Hepatocyte (in vitro differentiated cells): Measurements from ENCODE around the gene OR52N4. TPM values are rescaled to one million over a fixed set of nuclear protein-coding genes. Genes with fewer than 3 reads are reported as not detected.

ENCODE experiments used
- DNase-seq: peaks from one replicate; pipeline ENCODE4 v3.0.0-alpha.2; 2016; ENCODE audit warnings: low spot score
- H2AFZ ChIP-seq: fragments of 200-600 bp; sonication (generic); 2 replicates; pipeline ENCODE4 v1.6.0; 2016; ENCODE audit warnings: antibody characterized with exemption, mild to moderate bottlenecking
- H3K27ac ChIP-seq: fragments of 200-600 bp; sonication (generic); 2 replicates; pipeline ENCODE4 v1.5.1; 2016; ENCODE audit warnings: mild to moderate bottlenecking
- H3K27me3 ChIP-seq: fragments of 200-600 bp; sonication (generic); 2 replicates; pipeline ENCODE4 v1.6.1; 2016
- H3K36me3 ChIP-seq: fragments of 200-600 bp; sonication (generic); replicated peaks from 2 replicates; pipeline ENCODE4 v1.5.1; 2016; ENCODE audit warnings: low read depth; ENCODE audit not compliant: insufficient read depth
- H3K4me1 ChIP-seq: fragments of 200-600 bp; sonication (generic); 2 replicates; pipeline ENCODE4 v1.5.1; 2016; ENCODE audit warnings: mild to moderate bottlenecking, moderate library complexity; ENCODE audit not compliant: insufficient read depth
- H3K4me2 ChIP-seq: fragments of 200-600 bp; sonication (generic); 2 replicates; pipeline ENCODE4 v1.6.0; 2016
- H3K4me3 ChIP-seq: fragments of 200-600 bp; sonication (generic); 2 replicates; pipeline ENCODE4 v1.5.1; 2016; ENCODE audit warnings: mild to moderate bottlenecking
- H3K79me2 ChIP-seq: fragments of 200-600 bp; sonication (generic); 2 replicates; pipeline ENCODE4 v1.6.0; 2017; ENCODE audit warnings: mild to moderate bottlenecking
- H3K9me2 ChIP-seq: fragments of 200-600 bp; sonication (generic); replicated peaks from 2 replicates; pipeline ENCODE4 v1.6.0; 2017; ENCODE audit warnings: mild to moderate bottlenecking; ENCODE audit not compliant: insufficient read depth
- H3K9me3 ChIP-seq: fragments of 200-600 bp; sonication (generic); 2 replicates; pipeline ENCODE4 v1.5.1; 2016; ENCODE audit warnings: low read depth, mild to moderate bottlenecking
- H4K20me1 ChIP-seq: fragments of 200-600 bp; sonication (generic); 2 replicates; pipeline ENCODE4 v1.6.0; 2016; ENCODE audit warnings: mild to moderate bottlenecking; ENCODE audit not compliant: insufficient read depth, poor library complexity, severe bottlenecking
- EZH2 ChIP-seq: fragments of 200-600 bp; sonication (generic); IDR thresholded peaks from 2 replicates; pipeline ENCODE4 v1.6.1; 2016; ENCODE audit warnings: antibody characterized with exemption, mild to moderate bottlenecking, borderline replicate concordance
- EZH2phosphoT487 ChIP-seq: fragments of 200-600 bp; sonication (generic); IDR thresholded peaks from one replicate; pipeline ENCODE4 v1.6.1; 2018; ENCODE audit warnings: antibody characterized with exemption, mild to moderate bottlenecking, low read depth, moderate library complexity; ENCODE audit not compliant: unreplicated experiment, severe bottlenecking
- WGBS: methylation state at CpG from one replicate; pipeline ENCODE4 v1.1.6; 2016; ENCODE audit warnings: low lambda C conversion rate; ENCODE audit errors: missing lambda C conversion rate; 5-methylcytosine and 5-hydroxymethylcytosine counted together
- polyA plus RNA-seq: library from polyadenylated mRNA; unstranded; fragments of >200 nt; fragmentation: Nextera tagmentation; extraction: Ambion mirVana; gene quantifications from 2 replicates; pipeline ENCODE4 v1.2.1, GENCODE V29; 2016
- total RNA-seq: library from RNA; depleted of rRNA; stranded (reverse); fragments of >200 nt; gene quantifications from 2 replicates; pipeline ENCODE4 v1.2.3, GENCODE V29; 2014
- TF ChIP-seq, protein P1 (sequence below): fragments of 200-600 bp; sonication (generic); IDR thresholded peaks from 2 replicates; pipeline ENCODE4 v1.5.1; 2016; ENCODE audit warnings: antibody characterized with exemption, mild to moderate bottlenecking; ENCODE audit not compliant: poor library complexity

OR52N4 gene
- total and polyA plus RNA-seq, 2 experiments from 2014 or later: not detected

DNA sequence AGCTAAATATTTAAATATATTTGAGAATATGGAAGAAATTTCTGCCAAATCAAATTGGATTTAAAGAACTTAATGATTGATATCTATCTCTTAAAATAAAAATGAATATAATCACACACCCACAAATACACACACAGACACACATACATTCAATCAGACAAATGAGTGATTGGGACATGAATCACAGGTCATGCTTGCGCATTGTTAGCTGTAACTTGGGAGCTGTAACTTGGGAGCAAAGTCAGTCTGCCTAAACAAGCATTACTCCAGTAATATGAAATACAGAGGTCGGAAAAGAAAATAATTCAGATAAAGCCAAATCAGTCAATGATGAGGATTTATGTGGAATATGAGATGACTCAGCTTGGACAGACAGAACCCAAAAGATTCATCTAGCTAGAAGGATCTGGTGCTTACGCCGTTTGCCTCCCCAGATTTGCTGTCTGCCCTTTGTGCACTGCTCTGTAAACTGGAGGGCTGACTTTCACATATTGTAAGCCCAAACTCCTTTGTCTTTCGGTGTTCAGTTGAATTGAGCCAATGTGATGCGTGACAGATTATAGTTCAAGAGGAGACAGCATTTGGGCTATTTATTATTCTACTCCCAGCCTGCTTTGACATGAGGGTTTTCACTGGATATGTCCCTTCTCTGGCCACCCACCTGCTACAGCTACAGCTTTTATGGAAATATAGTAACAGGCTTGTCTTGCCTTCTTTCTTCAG lies 16.2 kb upstream of the OR52N4 start:
- H3K9me2 ChIP-seq: no peaks in the 10 kb centered on the region

DNA sequence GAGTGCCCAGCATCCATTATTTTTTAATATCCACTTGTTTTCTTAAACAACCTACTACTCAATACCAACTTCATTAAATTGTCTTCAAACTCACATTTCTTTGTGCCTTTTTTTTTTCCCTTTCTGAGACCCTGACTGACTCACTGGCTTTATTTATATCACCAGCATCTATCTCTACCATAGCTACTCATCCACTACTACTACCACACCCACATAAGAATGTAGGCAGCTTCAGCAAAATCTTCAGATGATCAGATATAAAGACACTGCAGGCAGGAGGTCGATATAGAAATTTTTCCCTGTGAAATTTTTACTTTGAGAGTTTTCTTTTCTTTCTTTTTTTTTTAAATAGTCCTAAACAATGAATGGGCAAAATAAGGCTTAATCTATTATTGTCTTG lies 15.6 kb upstream of the OR52N4 start:
- Histone ChIP-seq H3K36me3 (no peaks in the 10 kb centered on the region), H3K79me2 (no peaks in the 10 kb centered on the region), H3K4me1 (no peaks in the 10 kb centered on the region), H3K4me3 (no peak overlapping the region), H2AFZ (no peak overlapping the region), H3K27me3 (no peaks in the 10 kb centered on the region), H3K4me2 (no peak overlapping the region), H4K20me1 (no peaks in the 10 kb centered on the region), H3K27ac (no peak overlapping the region), H3K9me2 (no peaks in the 10 kb centered on the region), H3K9me3 (no peaks in the 10 kb centered on the region)
- 68% methylated on average over 1 of the region's 1 CpG for WGBS
- TF ChIP-seq EZH2phosphoT487 (no peak), EZH2 (no peak)
- TF ChIP-seq, protein P1, sequence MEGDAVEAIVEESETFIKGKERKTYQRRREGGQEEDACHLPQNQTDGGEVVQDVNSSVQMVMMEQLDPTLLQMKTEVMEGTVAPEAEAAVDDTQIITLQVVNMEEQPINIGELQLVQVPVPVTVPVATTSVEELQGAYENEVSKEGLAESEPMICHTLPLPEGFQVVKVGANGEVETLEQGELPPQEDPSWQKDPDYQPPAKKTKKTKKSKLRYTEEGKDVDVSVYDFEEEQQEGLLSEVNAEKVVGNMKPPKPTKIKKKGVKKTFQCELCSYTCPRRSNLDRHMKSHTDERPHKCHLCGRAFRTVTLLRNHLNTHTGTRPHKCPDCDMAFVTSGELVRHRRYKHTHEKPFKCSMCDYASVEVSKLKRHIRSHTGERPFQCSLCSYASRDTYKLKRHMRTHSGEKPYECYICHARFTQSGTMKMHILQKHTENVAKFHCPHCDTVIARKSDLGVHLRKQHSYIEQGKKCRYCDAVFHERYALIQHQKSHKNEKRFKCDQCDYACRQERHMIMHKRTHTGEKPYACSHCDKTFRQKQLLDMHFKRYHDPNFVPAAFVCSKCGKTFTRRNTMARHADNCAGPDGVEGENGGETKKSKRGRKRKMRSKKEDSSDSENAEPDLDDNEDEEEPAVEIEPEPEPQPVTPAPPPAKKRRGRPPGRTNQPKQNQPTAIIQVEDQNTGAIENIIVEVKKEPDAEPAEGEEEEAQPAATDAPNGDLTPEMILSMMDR: no peak
- DNase-seq: no peak

More for the DNA sequence above, 16.2 kb upstream of the OR52N4 start:
- TF ChIP-seq EZH2phosphoT487 (no peak), EZH2 (no peak)
- TF ChIP-seq, protein P1: no peak
- H3K36me3 ChIP-seq: no peaks in the 10 kb centered on the region
- H3K27ac ChIP-seq: no peak overlapping the region
- no peaks in the 10 kb centered on the region for H3K4me1 ChIP-seq
- H2AFZ ChIP-seq: no peak overlapping the region
- DNase-seq: no peak
- H4K20me1 ChIP-seq: no peaks in the 10 kb centered on the region
- no peak overlapping the region for H3K4me3 ChIP-seq
- no peaks in the 10 kb centered on the region for H3K9me3 ChIP-seq
- H3K79me2 ChIP-seq: no peaks in the 10 kb centered on the region
- H3K27me3 ChIP-seq: no peaks in the 10 kb centered on the region
- no peak overlapping the region for H3K4me2 ChIP-seq
- WGBS: 89% methylated on average over 6 of the region's 6 CpGs

DNA sequence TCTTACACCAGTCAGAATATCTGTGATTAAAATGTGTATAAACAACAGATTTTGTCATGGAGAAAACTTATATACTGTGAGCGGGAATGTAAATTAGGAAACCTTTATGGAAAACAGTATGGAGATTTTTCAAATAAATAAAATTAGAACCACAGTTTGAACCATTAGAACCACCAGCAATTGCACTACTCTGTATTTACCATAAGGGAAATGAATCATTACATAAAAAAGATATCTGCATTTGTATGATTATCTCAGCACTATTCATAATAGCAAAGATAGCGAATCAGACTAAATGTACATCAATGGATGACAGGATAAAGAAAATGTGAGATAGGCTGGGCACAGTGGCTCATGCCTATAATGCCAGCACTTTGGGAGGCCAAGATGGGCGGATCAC lies 7.4 kb upstream of the OR52N4 start:
- no peaks in the 10 kb centered on the region for H4K20me1 ChIP-seq
- TF ChIP-seq EZH2 (no peak), EZH2phosphoT487 (no peak)
- TF ChIP-seq, protein P1: no peak

More for the DNA sequence above, 7.4 kb upstream of the OR52N4 start:
- Histone ChIP-seq H3K9me3 (no peaks in the 10 kb centered on the region), H3K79me2 (no peaks in the 10 kb centered on the region), H3K27me3 (no peaks in the 10 kb centered on the region), H3K27ac (no peak overlapping the region), H3K4me2 (no peak overlapping the region), H3K4me3 (no peak overlapping the region), H3K9me2 (no peaks in the 10 kb centered on the region), H2AFZ (no peak overlapping the region), H3K36me3 (no peaks in the 10 kb centered on the region), H3K4me1 (no peaks in the 10 kb centered on the region)
- no peak for DNase-seq
- 89% methylated on average over 3 of the region's 3 CpGs for whole genome bisulfite sequencing
